ENCODE data around the gene NKX1-2.

- peak; percentile 88 for TF ChIP-seq CTCF (conservative IDR thresholded peaks at IDR 0.05)
- no peak for TF ChIP-seq ZFX (IDR thresholded peaks at IDR 0.05)
Measured at GRCh38 chr10:124403548-124403947, 46.3 kb downstream of the NKX1-2 start.

Measured in C4-2B (cell line).